Cardiac muscle cell (in vitro differentiated cells and primary cell): ENCODE measurements around the gene DPYD. TPM values are rescaled to one million over a fixed set of nuclear protein-coding genes. Genes with fewer than 3 reads are reported as not detected.
A peak's percentile ranks its signal among the peaks of the same experiment; 100 is the strongest.

Experiments used
- DNase-seq, 2 donors: peaks; one replicate each; pipeline versions ENCODE4 v3.0.0 to v3.0.0-alpha.2; 2010 to 2017; ENCODE audit warnings: low read depth in 1 of 2, low spot score in 1 of 2
- H3K27ac ChIP-seq: fragments of 200-600 bp; sonication (generic); 2 replicates; pipeline ENCODE4 v1.5.1; 2016
- H3K27me3 ChIP-seq: fragments of 200-600 bp; sonication (generic); 2 replicates; pipeline ENCODE4 v1.6.0; 2016; ENCODE audit warnings: control low read depth
- H3K36me3 ChIP-seq: fragments of 200-600 bp; sonication (generic); 2 replicates; pipeline ENCODE4 v1.5.1; 2016; ENCODE audit warnings: control low read depth
- H3K4me1 ChIP-seq: fragments of 200-600 bp; sonication (generic); 2 replicates; pipeline ENCODE4 v1.8.1; 2017; ENCODE audit warnings: low read depth, mild to moderate bottlenecking, mixed run types
- H3K4me3 ChIP-seq: fragments of 200-600 bp; sonication (generic); 2 replicates; pipeline ENCODE4 v1.5.1; 2016; ENCODE audit warnings: mild to moderate bottlenecking
- H3K9me3 ChIP-seq: fragments of 200-600 bp; sonication (generic); 2 replicates; pipeline ENCODE4 v1.5.1; 2017; ENCODE audit warnings: low read depth, mild to moderate bottlenecking, control low read depth
- polyA plus RNA-seq: library from polyadenylated mRNA; unstranded; fragments of >200 nt; fragmentation: Nextera tagmentation; extraction: Ambion mirVana; gene quantifications from 2 replicates; pipeline ENCODE4 v1.2.1, GENCODE V29; 2016
- total RNA-seq: library from RNA; depleted of rRNA; stranded (reverse); fragments of >200 nt; gene quantifications from 2 replicates; pipeline ENCODE4 v1.2.3, GENCODE V29; 2016
- TF ChIP-seq, protein P1 (sequence below): IDR thresholded peaks from 2 replicates; pipeline ENCODE4 v1.5.1; 2012; ENCODE audit warnings: low read depth, mild to moderate bottlenecking, low read length

DPYD gene
- total and polyA plus RNA-seq, 2 experiments from 2014 or later = 0.66 to 2.0 TPM

- DNase-seq = no peak
- H3K36me3 ChIP-seq = no peaks in the 10 kb centered on the region
- no peaks in the 10 kb centered on the region for H3K4me1 ChIP-seq
- TF ChIP-seq, protein P1, sequence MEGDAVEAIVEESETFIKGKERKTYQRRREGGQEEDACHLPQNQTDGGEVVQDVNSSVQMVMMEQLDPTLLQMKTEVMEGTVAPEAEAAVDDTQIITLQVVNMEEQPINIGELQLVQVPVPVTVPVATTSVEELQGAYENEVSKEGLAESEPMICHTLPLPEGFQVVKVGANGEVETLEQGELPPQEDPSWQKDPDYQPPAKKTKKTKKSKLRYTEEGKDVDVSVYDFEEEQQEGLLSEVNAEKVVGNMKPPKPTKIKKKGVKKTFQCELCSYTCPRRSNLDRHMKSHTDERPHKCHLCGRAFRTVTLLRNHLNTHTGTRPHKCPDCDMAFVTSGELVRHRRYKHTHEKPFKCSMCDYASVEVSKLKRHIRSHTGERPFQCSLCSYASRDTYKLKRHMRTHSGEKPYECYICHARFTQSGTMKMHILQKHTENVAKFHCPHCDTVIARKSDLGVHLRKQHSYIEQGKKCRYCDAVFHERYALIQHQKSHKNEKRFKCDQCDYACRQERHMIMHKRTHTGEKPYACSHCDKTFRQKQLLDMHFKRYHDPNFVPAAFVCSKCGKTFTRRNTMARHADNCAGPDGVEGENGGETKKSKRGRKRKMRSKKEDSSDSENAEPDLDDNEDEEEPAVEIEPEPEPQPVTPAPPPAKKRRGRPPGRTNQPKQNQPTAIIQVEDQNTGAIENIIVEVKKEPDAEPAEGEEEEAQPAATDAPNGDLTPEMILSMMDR = no peak
- no peaks in the 10 kb centered on the region for H3K27me3 ChIP-seq
- H3K27ac ChIP-seq = no peak overlapping the region
- H3K4me3 ChIP-seq = no peak overlapping the region
- H3K9me3 ChIP-seq = no peaks in the 10 kb centered on the region
Measured at GRCh38 chr1:97108179-97108578, 812.7 kb downstream of the DPYD start.

GRCh38 chr1:97105531-97105930, 815.3 kb downstream of the DPYD start:
- Histone ChIP-seq H3K27me3 (no peaks in the 10 kb centered on the region), H3K36me3 (no peaks in the 10 kb centered on the region), H3K9me3 (no peaks in the 10 kb centered on the region), H3K4me1 (no peaks in the 10 kb centered on the region), H3K27ac (no peak overlapping the region), H3K4me3 (no peak overlapping the region)
- DNase-seq = peak in 1 of 2 donors; percentile 37
- TF ChIP-seq, protein P1 = no peak

DNA sequence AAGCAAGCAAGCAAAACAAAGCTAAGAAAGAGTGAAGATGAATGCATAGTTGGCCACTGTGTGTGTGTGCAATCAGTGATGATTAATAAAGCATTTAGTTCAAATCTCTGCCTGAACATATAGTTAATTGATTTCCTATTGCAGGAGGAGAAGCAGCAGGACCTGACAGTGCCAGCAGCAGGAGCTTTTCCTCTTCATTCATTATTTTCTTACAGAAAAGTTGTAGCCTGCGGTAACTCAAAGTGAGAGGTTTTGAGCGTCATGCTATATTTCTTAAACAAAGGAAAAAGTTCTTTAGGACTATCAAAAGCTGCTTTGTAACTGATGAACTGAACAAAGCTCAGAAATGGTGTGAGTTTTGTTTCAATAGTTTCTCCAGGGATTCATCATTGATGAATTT, 819.3 kb downstream of the DPYD start:
- H3K4me3 ChIP-seq = no peak overlapping the region
- no peaks in the 10 kb centered on the region for H3K9me3 ChIP-seq
- H3K27ac ChIP-seq = no peak overlapping the region
- no peak for DNase-seq
- no peaks in the 10 kb centered on the region for H3K27me3 ChIP-seq
- TF ChIP-seq, protein P1 = no peak
- no peaks in the 10 kb centered on the region for H3K4me1 ChIP-seq
- H3K36me3 ChIP-seq = no peaks in the 10 kb centered on the region

GRCh38 chr1:97097404-97097925, 823.4 kb downstream of the DPYD start:
- Histone ChIP-seq H3K27ac (no peak overlapping the region), H3K9me3 (no peaks in the 10 kb centered on the region), H3K4me3 (no peak overlapping the region), H3K36me3 (no peaks in the 10 kb centered on the region), H3K4me1 (no peaks in the 10 kb centered on the region), H3K27me3 (no peaks in the 10 kb centered on the region)
- DNase-seq = no peak
- TF ChIP-seq, protein P1 = no peak

GRCh38 chr1:97095764-97096163, 825.1 kb downstream of the DPYD start:
- Histone ChIP-seq H3K27me3 (no peaks in the 10 kb centered on the region), H3K9me3 (no peaks in the 10 kb centered on the region), H3K27ac (no peak overlapping the region), H3K36me3 (no peaks in the 10 kb centered on the region), H3K4me3 (no peak overlapping the region), H3K4me1 (no peaks in the 10 kb centered on the region)
- DNase-seq = no peak
- TF ChIP-seq, protein P1 = no peak
